Stimulated activated naive CD8-positive, alpha-beta T cell treated with anti-CD3 and anti-CD28 coated beads, Interleukin-15, Interleukin-2, amounts not matched to agents 100 U/mL and 50 U/mL, for 24 hours (primary cell): ENCODE measurements around the gene CMBL.
"Not testable (repeated sequence)": the region's sequence is repeated elsewhere in the genome, so short reads cannot be mapped to it uniquely, and the experiment has no call there.

ENCODE experiments used
- ATAC-seq: fragments of 150-1000 bp; cut with Tn5 transposase; one replicate; pipeline ENCODE4 v1.10.0; 2021
- DNase-seq: peaks from one replicate; pipeline ENCODE4 v3.0.0; 2021

Gene CMBL

DNA sequence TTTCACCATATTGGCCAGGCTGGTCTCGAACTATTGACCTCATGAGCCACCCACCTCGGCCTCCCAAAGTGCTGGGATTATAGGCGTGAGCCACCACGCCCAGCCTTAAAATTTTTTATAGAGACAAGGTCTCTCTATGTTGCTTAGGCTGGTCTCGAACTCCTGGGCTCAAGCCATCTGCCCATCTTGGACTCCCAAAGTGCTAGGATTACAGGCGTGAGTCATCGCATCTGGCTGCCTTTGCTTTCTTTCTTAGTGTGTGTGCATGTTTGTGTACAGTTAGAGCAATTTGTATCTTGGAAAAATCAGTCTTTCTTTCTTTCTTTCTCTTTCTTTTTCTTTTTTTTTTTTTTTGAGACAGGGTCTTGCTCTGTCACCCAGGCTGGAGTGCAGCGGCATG, 22.3 kb downstream of the CMBL start:
- not testable (repeated sequence) for DNase-seq, ATAC-seq

- DNase-seq = peak; percentile 87
- peak; percentile 95 for ATAC-seq
Observed at GRCh38 chr5:10283927-10284635, 23.6 kb downstream of the CMBL start.

- no peak for ATAC-seq
- DNase-seq = no peak
Observed at GRCh38 chr5:10279925-10280720, 27.6 kb downstream of the CMBL start.

- ATAC-seq = no peak
Observed at GRCh38 chr5:10279328-10279727, 28.4 kb downstream of the CMBL start.

DNA sequence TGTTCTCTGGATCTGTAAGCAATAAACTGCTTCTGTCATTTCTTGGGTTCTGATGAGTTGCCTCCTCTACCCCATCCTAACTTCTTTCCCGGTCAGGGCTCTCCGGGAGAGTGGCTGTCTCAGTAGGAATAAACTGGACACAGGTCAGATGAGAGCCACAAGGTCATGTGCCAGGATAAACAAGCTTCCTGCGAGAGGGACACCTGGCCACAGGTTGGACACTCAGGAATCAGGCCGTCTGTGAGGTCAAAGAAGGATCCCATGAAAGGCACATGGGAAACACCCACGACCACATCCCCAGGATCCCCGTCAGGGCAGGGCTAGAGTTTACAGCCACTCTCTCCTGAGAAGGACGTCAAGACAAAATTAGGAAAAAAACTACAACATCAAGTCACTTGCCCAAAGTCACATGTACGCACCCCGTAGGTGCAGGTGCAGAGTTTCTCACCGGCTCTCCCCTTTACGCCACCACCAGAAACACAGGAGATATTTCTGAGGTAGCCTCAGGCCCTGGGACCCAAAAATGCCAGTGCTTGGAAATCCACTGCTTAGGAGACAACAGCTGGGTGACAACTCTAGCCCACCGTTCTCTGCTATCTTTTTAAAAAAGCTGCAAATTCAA, 28.9 kb downstream of the CMBL start:
- DNase-seq (no peak), ATAC-seq (no peak)

More at GRCh38 chr5:10279328-10279727, 28.4 kb downstream of the CMBL start:
- DNase-seq = no peak

GRCh38 chr5:10277773-10278630, 29.7 kb downstream of the CMBL start:
- ATAC-seq (no peak), DNase-seq (no peak)

DNA sequence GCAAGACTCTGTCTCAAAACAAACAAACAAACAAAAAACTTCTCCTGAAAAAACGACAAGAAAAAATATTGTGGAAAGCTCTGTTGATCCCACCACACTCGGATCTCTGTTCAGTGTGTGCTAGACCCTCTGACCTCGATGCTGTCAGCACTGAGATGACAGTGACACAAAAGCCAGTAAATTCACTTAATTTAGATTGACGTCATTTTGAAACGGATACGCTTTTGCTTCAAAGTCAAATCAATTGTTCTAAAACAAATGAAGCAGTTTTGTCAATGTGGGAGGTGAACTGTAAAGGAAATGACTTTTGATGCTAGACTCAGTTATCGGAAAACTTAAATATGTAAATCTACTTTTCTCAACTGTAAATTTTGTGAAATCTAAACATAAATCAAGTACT, 31.0 kb downstream of the CMBL start:
- ATAC-seq (no peak), DNase-seq (no peak)

DNA sequence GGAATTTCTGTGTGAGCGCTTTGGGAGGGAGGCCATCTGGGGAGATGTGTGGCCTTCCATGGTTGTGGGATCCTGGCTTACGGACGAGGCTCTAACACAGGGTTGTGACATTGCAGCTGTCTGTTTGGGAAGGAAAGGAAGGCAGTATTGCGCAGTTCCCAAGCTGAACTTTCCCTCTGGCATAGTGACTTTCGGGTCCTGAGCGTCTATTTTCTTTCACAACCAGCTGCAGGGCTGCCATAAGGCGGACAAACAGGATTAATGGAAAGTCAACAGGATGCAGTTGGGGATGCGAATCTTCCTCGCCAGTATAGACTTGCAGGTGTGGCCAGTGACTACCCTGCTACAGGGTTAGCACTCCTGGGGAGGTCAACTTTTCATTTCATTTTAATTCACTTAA, 31.7 kb downstream of the CMBL start:
- ATAC-seq (no peak), DNase-seq (no peak)

GRCh38 chr5:10275460-10275859, 32.2 kb downstream of the CMBL start:
- ATAC-seq = peak; percentile 26
- no peak for DNase-seq

DNA sequence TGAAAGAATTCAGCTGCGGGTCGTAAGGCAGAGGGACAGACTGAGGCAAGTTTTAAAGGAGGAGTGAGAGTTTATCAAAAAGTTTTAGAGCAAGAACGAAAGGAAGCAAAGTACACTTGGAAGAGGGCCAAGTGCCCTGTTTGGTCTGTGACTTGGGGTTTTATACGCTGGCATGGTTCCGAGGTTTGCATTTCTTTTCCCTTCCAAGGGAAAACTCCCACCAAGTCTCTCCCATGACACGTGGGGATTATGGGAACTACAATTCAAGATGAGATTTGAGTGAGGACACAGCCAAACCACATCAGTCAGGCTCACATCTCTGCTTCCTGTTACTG, 34.9 kb downstream of the CMBL start:
- not testable (repeated sequence) for ATAC-seq, DNase-seq

- ATAC-seq (no peak), DNase-seq (no peak)
Observed at GRCh38 chr5:10272053-10272874, 35.4 kb downstream of the CMBL start.

GRCh38 chr5:10268100-10268499, 39.6 kb downstream of the CMBL start:
- ATAC-seq = no peak
- no peak for DNase-seq

- no peak for DNase-seq
- ATAC-seq = no peak
Observed at GRCh38 chr5:10266839-10267238, 40.9 kb downstream of the CMBL start.

DNA sequence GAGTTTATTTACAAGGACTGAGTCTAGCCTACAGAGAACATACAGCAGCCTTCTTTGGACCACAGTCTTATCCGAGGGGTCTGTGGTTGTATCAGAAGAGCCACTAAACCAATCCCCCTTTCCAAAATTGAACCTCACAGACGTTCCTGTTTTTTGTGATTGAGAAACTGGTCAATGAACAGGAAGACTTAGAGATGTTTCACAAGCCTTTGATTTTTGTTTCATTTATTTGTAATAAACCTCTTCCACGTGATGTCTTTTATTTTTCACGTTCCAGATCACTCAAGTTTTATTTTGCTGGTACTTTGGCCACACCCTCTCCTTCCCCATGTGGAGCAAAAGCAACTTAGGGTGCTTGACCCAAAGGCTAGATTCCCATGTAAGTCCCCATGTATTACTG, 41.6 kb downstream of the CMBL start:
- ATAC-seq (no peak), DNase-seq (no peak)

- no peak for ATAC-seq
- DNase-seq = peak; percentile 13
Observed at GRCh38 chr5:10265245-10266109, 42.2 kb downstream of the CMBL start.

DNA sequence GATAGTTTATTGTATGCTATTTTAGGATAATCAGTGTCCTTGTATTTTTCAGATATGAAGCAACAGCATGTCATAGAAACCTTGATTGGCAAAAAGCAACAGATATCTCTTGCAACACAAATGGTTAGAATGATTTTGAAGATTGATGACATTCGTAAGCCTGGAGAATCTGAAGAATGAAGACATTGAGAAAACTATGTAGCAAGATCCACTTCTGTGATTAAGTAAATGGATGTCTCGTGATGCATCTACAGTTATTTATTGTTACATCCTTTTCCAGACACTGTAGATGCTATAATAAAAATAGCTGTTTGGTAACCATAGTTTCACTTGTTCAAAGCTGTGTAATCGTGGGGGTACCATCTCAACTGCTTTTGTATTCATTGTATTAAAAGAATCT, 43.1 kb downstream of the CMBL start:
- ATAC-seq (no peak), DNase-seq (no peak)

GRCh38 chr5:10262995-10263394, 44.7 kb downstream of the CMBL start:
- ATAC-seq (no peak), DNase-seq (no peak)

GRCh38 chr5:10262121-10262774, 45.5 kb downstream of the CMBL start:
- DNase-seq (no peak), ATAC-seq (no peak)

- no peak for DNase-seq
- ATAC-seq = no peak
Observed at GRCh38 chr5:10261065-10261464, 46.6 kb downstream of the CMBL start.

- ATAC-seq (no peak), DNase-seq (no peak)
Observed at GRCh38 chr5:10259899-10260298, 47.8 kb downstream of the CMBL start.
